Measurements from ENCODE around the gene SLC8A3. TPM values are rescaled to one million over a fixed set of nuclear protein-coding genes. Genes with fewer than 3 reads are reported as not detected.

SLC8A3 gene
- total RNA-seq, 1 donor, result not detected

- DNase-seq (ENCODE audit: low read depth), result no peak
- TF ChIP-seq CTCF (IDR thresholded peaks at IDR 0.05; ENCODE audit: insufficient read depth, low read depth, low read length), result no peak
- no peak overlapping the region for H3K4me3 ChIP-seq (ENCODE audit: low read depth, low read length)
Measured at GRCh38 chr14:70140614-70141013, 48.1 kb downstream of the SLC8A3 start.

- no peak overlapping the region for H3K4me3 ChIP-seq (ENCODE audit: low read depth, low read length)
- no peak for TF ChIP-seq CTCF (IDR thresholded peaks at IDR 0.05; ENCODE audit: insufficient read depth, low read depth, low read length)
- no peak for DNase-seq (ENCODE audit: low read depth)
Measured at GRCh38 chr14:70139384-70139783, 49.4 kb downstream of the SLC8A3 start.

GRCh38 chr14:70137788-70138187, 51.0 kb downstream of the SLC8A3 start:
- no peak for DNase-seq (ENCODE audit: low read depth)
- no peak overlapping the region for H3K4me3 ChIP-seq (ENCODE audit: low read depth, low read length)
- TF ChIP-seq CTCF (IDR thresholded peaks at IDR 0.05; ENCODE audit: insufficient read depth, low read depth, low read length), result no peak

- TF ChIP-seq CTCF (IDR thresholded peaks at IDR 0.05; ENCODE audit: insufficient read depth, low read depth, low read length), result no peak
- no peak overlapping the region for H3K4me3 ChIP-seq (ENCODE audit: low read depth, low read length)
- DNase-seq (ENCODE audit: low read depth), result no peak
Measured at GRCh38 chr14:70133461-70133860, 55.3 kb downstream of the SLC8A3 start.

GRCh38 chr14:70130482-70130881, 58.3 kb downstream of the SLC8A3 start:
- no peak for TF ChIP-seq CTCF (IDR thresholded peaks at IDR 0.05; ENCODE audit: insufficient read depth, low read depth, low read length)
- DNase-seq (ENCODE audit: low read depth), result no peak
- no peak overlapping the region for H3K4me3 ChIP-seq (ENCODE audit: low read depth, low read length)

- TF ChIP-seq CTCF (IDR thresholded peaks at IDR 0.05; ENCODE audit: insufficient read depth, low read depth, low read length), result no peak
- no peak overlapping the region for H3K4me3 ChIP-seq (ENCODE audit: low read depth, low read length)
Measured at GRCh38 chr14:70127186-70127585, 61.6 kb downstream of the SLC8A3 start.

GRCh38 chr14:70123796-70124195, 65.0 kb downstream of the SLC8A3 start:
- H3K4me3 ChIP-seq (ENCODE audit: low read depth, low read length), result no peak overlapping the region
- no peak for DNase-seq (ENCODE audit: low read depth)
- no peak for TF ChIP-seq CTCF (IDR thresholded peaks at IDR 0.05; ENCODE audit: insufficient read depth, low read depth, low read length)

More at GRCh38 chr14:70127186-70127585, 61.6 kb downstream of the SLC8A3 start:
- no peak for DNase-seq (ENCODE audit: low read depth)

All from fibroblast of villous mesenchyme (primary cell).